HCT116 (cell line): Measurements from ENCODE around the gene SON. TPM values are rescaled to one million over a fixed set of nuclear protein-coding genes. Genes with fewer than 3 reads are reported as not detected.

Experiments used
- ATAC-seq: fragments of 200-7000 bp; cut with Tn5 transposase; 2 replicates; pipeline ENCODE4 v1.9.1; 2020; ENCODE audit warnings: mild to moderate bottlenecking, moderate library complexity
- BruUV-seq: library from RNA; stranded (reverse); fragments of 400-500 nt; replicated peaks from 2 replicates; lab custom pipeline; 2021; lab: Mats Ljungman, UMichigan
- CTCF ChIA-PET: fragments of 300-600 bp; sonication (Branson Sonifier 250); formaldehyde crosslinking; loops from one replicate; lab custom pipeline; 2021; ENCODE audit warnings: antibody characterized with exemption; lab: Charles Lee
- POLR2A ChIA-PET: fragments of 300-600, 350-600 bp; sonication (Branson Sonifier 250); formaldehyde crosslinking; loops from one replicate; lab custom pipeline; 2021; ENCODE audit warnings: antibody characterized with exemption; lab: Charles Lee
- RAD21 ChIA-PET, 2 experiments: fragments of 300-600 bp; sonication (Branson Sonifier 250); formaldehyde crosslinking; loops; one replicate each; lab custom pipeline; 2023; ENCODE audit warnings: low total read pairs in 2 of 2; ENCODE audit not compliant: uncharacterized antibody in 2 of 2, unreplicated experiment in 2 of 2, low non-redundant PET in 1 of 2; lab: Charles Lee
- DNase-seq: peaks from one replicate; pipeline ENCODE4 v3.0.0-alpha.2; 2010; ENCODE audit warnings: low read depth, low spot score
- H2AFZ ChIP-seq: fragments of 200-600 bp; shearing (Covaris generic), sonication (generic); 2 replicates; pipeline ENCODE4 v1.6.1; 2017; ENCODE audit warnings: low read depth, mixed run types, mixed read lengths, antibody characterized with exemption, low read length; ENCODE audit not compliant: poor library complexity, severe bottlenecking
- H3K27ac ChIP-seq: 2 replicates; pipeline ENCODE4 v1.5.1; 2012; ENCODE audit warnings: low read depth, low read length
- H3K27me3 ChIP-seq: fragments of 200-600 bp; sonication (generic); 2 replicates; pipeline ENCODE4 v1.6.1; 2016; ENCODE audit warnings: mixed run types, low read length, mixed read lengths; ENCODE audit not compliant: insufficient read depth
- H3K36me3 ChIP-seq, 2 experiments: fragments of 200-500 bp in 1 of 2; fragments of 200-600 bp in 1 of 2; sonication (Bioruptor generic) in 1 of 2; sonication (generic) in 1 of 2; 2 replicates each; pipeline versions ENCODE4 v1.5.1 to v1.6.1; 2014 to 2016; ENCODE audit warnings: low read length in 2 of 2, inconsistent platforms in 1 of 2, mixed read lengths in 1 of 2, mixed run types in 1 of 2; ENCODE audit not compliant: insufficient read depth in 2 of 2, control insufficient read depth in 1 of 2
- H3K4me1 ChIP-seq, 2 experiments: fragments of 200-600 bp in 1 of 2; sonication (generic) in 1 of 2; 2 replicates each; pipeline versions ENCODE4 v1.5.1 to v1.6.1; 2012 to 2017; ENCODE audit warnings: low read length in 2 of 2, inconsistent platforms in 1 of 2, mild to moderate bottlenecking in 1 of 2, mixed read lengths in 1 of 2, mixed run types in 1 of 2, moderate library complexity in 1 of 2; ENCODE audit not compliant: insufficient read depth in 2 of 2, control insufficient read depth in 1 of 2
- H3K4me2 ChIP-seq: fragments of 200-600 bp; sonication (generic); 2 replicates; pipeline ENCODE4 v1.6.1; 2017; ENCODE audit warnings: mixed run types, low read length, mixed read lengths
- H3K4me3 ChIP-seq, 2 experiments: fragments of 200-600 bp in 1 of 2; sonication (generic) in 1 of 2; replicated peaks in 1 of 2; 2 replicates each; pipeline ENCODE4 v1.5.1; 2011 to 2016; ENCODE audit warnings: low read length in 2 of 2, control low read depth in 1 of 2, low read depth in 1 of 2, mild to moderate bottlenecking in 1 of 2, mixed read lengths in 1 of 2, mixed run types in 1 of 2
- H3K79me2 ChIP-seq: fragments of 200-600 bp; sonication (generic); 2 replicates; pipeline ENCODE4 v1.6.1; 2017; ENCODE audit warnings: mild to moderate bottlenecking, mixed run types, low read length, moderate library complexity, mixed read lengths; ENCODE audit not compliant: insufficient read depth
- H3K9ac ChIP-seq: fragments of 200-600 bp; sonication (generic); 2 replicates; pipeline ENCODE4 v1.6.1; 2016; ENCODE audit warnings: low read length, mixed read lengths
- H3K9me2 ChIP-seq: fragments of 200-600 bp; sonication (generic), shearing (Covaris generic); 2 replicates; pipeline ENCODE4 v1.6.1; 2017; ENCODE audit warnings: mixed run types, mild to moderate bottlenecking, moderate library complexity; ENCODE audit not compliant: insufficient read depth
- H3K9me3 ChIP-seq, 2 experiments: fragments of 200-500 bp in 1 of 2; fragments of 200-600 bp in 1 of 2; sonication (Bioruptor generic) in 1 of 2; sonication (generic) in 1 of 2; 2 replicates each; pipeline ENCODE4 v1.6.1; 2014 to 2017; ENCODE audit warnings: low read length in 2 of 2, mixed read lengths in 2 of 2, inconsistent platforms in 1 of 2, low read depth in 1 of 2, mild to moderate bottlenecking in 1 of 2, mixed run types in 1 of 2, moderate library complexity in 1 of 2; ENCODE audit not compliant: control insufficient read depth in 1 of 2, insufficient read depth in 1 of 2
- H4K20me1 ChIP-seq: fragments of 200-600 bp; sonication (generic), shearing (Covaris generic); 2 replicates; pipeline ENCODE4 v1.6.1; 2017; ENCODE audit warnings: mixed run types, mild to moderate bottlenecking, moderate library complexity; ENCODE audit not compliant: insufficient read depth
- CTCF ChIP-seq, 3 experiments: fragments of 200-600 bp in 1 of 3; sonication (generic) in 1 of 3; IDR thresholded peaks in 2 of 3; conservative IDR thresholded peaks in 1 of 3; 2 replicates each; pipeline ENCODE4 v1.5.1; 2012 to 2017; ENCODE audit warnings: low read depth in 2 of 3, low read length in 2 of 3, antibody characterized with exemption in 1 of 3, borderline replicate concordance in 1 of 3, control low read depth in 1 of 3, mild to moderate bottlenecking in 1 of 3, mixed read lengths in 1 of 3, mixed run types in 1 of 3, moderate library complexity in 1 of 3; ENCODE audit not compliant: insufficient read depth in 1 of 3
- REST ChIP-seq: IDR thresholded peaks from 2 replicates; pipeline ENCODE4 v1.6.1; 2012; ENCODE audit warnings: low read depth
- SP1 ChIP-seq: IDR thresholded peaks from 2 replicates; pipeline ENCODE4 v1.6.1; 2012; ENCODE audit warnings: low read depth
- TCF7L2 ChIP-seq: IDR thresholded peaks from 2 replicates; pipeline ENCODE4 v1.7.0; 2011; ENCODE audit warnings: borderline replicate concordance, inconsistent platforms; ENCODE audit not compliant: insufficient read depth, insufficient read length; ENCODE audit errors: extremely low read depth
- intact Hi-C: fragments of 100-400 bp; cut with micrococcal nuclease; formaldehyde crosslinking; loops from 2 replicates; pipeline ENCODE4 v1.10.0; 2022
- total RNA-seq: library from RNA; stranded (reverse); gene quantifications from one replicate; pipeline ENCODE4 v1.2.1, GENCODE V29; 2021; ENCODE audit not compliant: unreplicated experiment

SON gene
- total RNA-seq, 1 experiment from 2014 or later = 195 TPM

- Histone ChIP-seq H3K27ac (no peak overlapping the region), H3K36me3 (peaks cover 62 to 74% of the 10 kb centered on the region in 2 experiments), H3K4me1 (no peaks in the 10 kb centered on the region), H4K20me1 (peaks cover 47% of the 10 kb centered on the region), H3K9me3 (no peaks in the 10 kb centered on the region), H3K4me2 (no peak overlapping the region), H3K27me3 (no peaks in the 10 kb centered on the region), H2AFZ (no peak overlapping the region), H3K4me3 (no peak overlapping the region), H3K9ac (no peak overlapping the region), H3K79me2 (peaks cover 99% of the 10 kb centered on the region), H3K9me2 (no peaks in the 10 kb centered on the region)
- BruUV-seq = no TSS peak
- POLR2A ChIA-PET = no interaction called here
- RAD21 ChIA-PET = no interaction called here
- intact Hi-C loops = no loop called here
- DNase-seq = no peak
- CTCF ChIA-PET = no interaction called here
- no peak for TF ChIP-seq SP1
- no peak for TF ChIP-seq TCF7L2
- TF ChIP-seq REST = no peak
- no peak for TF ChIP-seq CTCF (IDR thresholded peaks at IDR 0.05 in 2 of 3, conservative IDR thresholded peaks at IDR 0.05 in 1 of 3; ENCODE audit: borderline replicate concordance in 1 of 3, insufficient read depth in 1 of 3, low read depth in 2 of 3, low read length in 2 of 3)
- no peak for ATAC-seq
Measured at GRCh38 chr21:33561373-33561772, 18.5 kb downstream of the SON start.
